ENCODE results near the gene LEFTY1.

GRCh38 chr1:225879521-225880221 lies 9.3 kb downstream of the LEFTY1 start:
- TF ChIP-seq CTCF (IDR thresholded peaks at IDR 0.05; ENCODE audit: low read depth, low read length, poor library complexity, severe bottlenecking) (no peak), EZH2phosphoT487 (IDR thresholded peaks at IDR 0.05; ENCODE audit: borderline replicate concordance, low read length) (no peak)

Data from DOHH2 (cell line).